ENCODE measurements around the gene DLG1. TPM values are rescaled to one million over a fixed set of nuclear protein-coding genes. Genes with fewer than 3 reads are reported as not detected.

The DLG1 gene
- total RNA-seq, 1 experiment from 2014 or later = 89.8 TPM

- Histone ChIP-seq H3K27me3 (ENCODE audit: insufficient read depth, low read length) (no peaks in the 10 kb centered on the region), H3K27ac (ENCODE audit: low read depth, low read length) (no peak overlapping the region), H2AFZ (ENCODE audit: low read depth, low read length, poor library complexity, severe bottlenecking) (no peak overlapping the region), H3K9me3 (ENCODE audit: control insufficient read depth in 1 of 2, insufficient read depth in 1 of 2, low read depth in 1 of 2, low read length in 2 of 2) (no peaks in the 10 kb centered on the region), H3K4me2 (ENCODE audit: low read length) (no peak overlapping the region), H4K20me1 (ENCODE audit: insufficient read depth) (no peaks in the 10 kb centered on the region), H3K9ac (ENCODE audit: low read length) (no peak overlapping the region), H3K79me2 (ENCODE audit: insufficient read depth, low read length) (no peaks in the 10 kb centered on the region), H3K9me2 (ENCODE audit: insufficient read depth) (no peaks in the 10 kb centered on the region), H3K4me1 (ENCODE audit: control insufficient read depth in 1 of 2, insufficient read depth in 2 of 2, low read length in 2 of 2) (no peaks in the 10 kb centered on the region), H3K4me3 (replicated peaks in 1 of 2; ENCODE audit: low read depth in 1 of 2, low read length in 2 of 2) (no peak overlapping the region), H3K36me3 (ENCODE audit: control insufficient read depth in 1 of 2, insufficient read depth in 2 of 2, low read length in 2 of 2) (no peaks in the 10 kb centered on the region)
- ChIA-PET RAD21 (ENCODE audit: low non-redundant PET in 1 of 2, low total read pairs in 2 of 2, uncharacterized antibody in 2 of 2, unreplicated experiment in 2 of 2) (no interaction called here), POLR2A (no interaction called here), CTCF (no interaction called here)
- DNase-seq (ENCODE audit: low read depth, low spot score) = no peak
- no TSS peak for BruUV-seq (replicated peaks)
- TF ChIP-seq SIN3A (IDR thresholded peaks at IDR 0.05; ENCODE audit: low read depth) (no peak), ELF1 (IDR thresholded peaks at IDR 0.05; ENCODE audit: borderline replicate concordance, low read depth) (no peak), YY1 (IDR thresholded peaks at IDR 0.05; ENCODE audit: extremely low read depth, insufficient replicate concordance, low read depth, low read length) (no peak), SRF (IDR thresholded peaks at IDR 0.05; ENCODE audit: low read depth) (no peak), JUND (IDR thresholded peaks at IDR 0.05) (no peak), SP1 (IDR thresholded peaks at IDR 0.05; ENCODE audit: low read depth) (no peak), RAD21 (IDR thresholded peaks at IDR 0.05; ENCODE audit: low read depth) (no peak), ZNF274 (IDR thresholded peaks at IDR 0.05; ENCODE audit: low read depth, low read length) (no peak), CBX3 (IDR thresholded peaks at IDR 0.05; ENCODE audit: low read depth) (no peak), ZFX (IDR thresholded peaks at IDR 0.05) (no peak), ATF3 (IDR thresholded peaks at IDR 0.05) (no peak), TCF7L2 (IDR thresholded peaks at IDR 0.05; ENCODE audit: borderline replicate concordance, extremely low read depth, insufficient read depth, insufficient read length) (no peak), REST (IDR thresholded peaks at IDR 0.05; ENCODE audit: low read depth) (no peak), EGR1 (IDR thresholded peaks at IDR 0.05; ENCODE audit: low read depth) (no peak)
- TF ChIP-seq, protein P1, sequence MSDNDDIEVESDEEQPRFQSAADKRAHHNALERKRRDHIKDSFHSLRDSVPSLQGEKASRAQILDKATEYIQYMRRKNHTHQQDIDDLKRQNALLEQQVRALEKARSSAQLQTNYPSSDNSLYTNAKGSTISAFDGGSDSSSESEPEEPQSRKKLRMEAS (IDR thresholded peaks at IDR 0.05) = no peak
- no peak for ATAC-seq
- intact Hi-C loops (cut with micrococcal nuclease) = no loop called here
Observed at GRCh38 chr3:197333901-197334639, 35.7 kb upstream of the DLG1 start.

Data from HCT116 (cell line).